ENCODE results near the gene RNF31.

The RNF31 gene

GRCh38 chr14:24116128-24116814 is 31.0 kb upstream of the RNF31 start:
- DNase-seq (ENCODE audit: low spot score) (no peak), FAIRE-seq (no peak)

GRCh38 chr14:24117179-24117578 is 30.1 kb upstream of the RNF31 start:
- FAIRE-seq (no peak), DNase-seq (ENCODE audit: low spot score) (no peak)

- DNase-seq (ENCODE audit: low spot score) = no peak
- no peak for FAIRE-seq
Observed at GRCh38 chr14:24119691-24120090, 27.6 kb upstream of the RNF31 start.

- FAIRE-seq (no peak), DNase-seq (ENCODE audit: low spot score) (no peak)
Observed at GRCh38 chr14:24121210-24121609, 26.1 kb upstream of the RNF31 start.

- DNase-seq (ENCODE audit: low spot score) (no peak), FAIRE-seq (no peak)
Observed at GRCh38 chr14:24122416-24122815, 24.9 kb upstream of the RNF31 start.

GRCh38 chr14:24122898-24123297 is 24.4 kb upstream of the RNF31 start:
- FAIRE-seq (no peak), DNase-seq (ENCODE audit: low spot score) (no peak)

- no peak for DNase-seq (ENCODE audit: low spot score)
- FAIRE-seq = no peak
Observed at GRCh38 chr14:24123424-24124417, 23.6 kb upstream of the RNF31 start.

- no peak for FAIRE-seq
Observed at GRCh38 chr14:24126939-24127338, 20.4 kb upstream of the RNF31 start.

GRCh38 chr14:24127673-24128072 is 19.6 kb upstream of the RNF31 start:
- no peak for FAIRE-seq
- DNase-seq (ENCODE audit: low spot score) = no peak

More at GRCh38 chr14:24126939-24127338, 20.4 kb upstream of the RNF31 start:
- no peak for DNase-seq (ENCODE audit: low spot score)

GRCh38 chr14:24129410-24129998 is 17.8 kb upstream of the RNF31 start:
- no peak for FAIRE-seq
- no peak for DNase-seq (ENCODE audit: low spot score)

GRCh38 chr14:24130380-24130716 is 16.9 kb upstream of the RNF31 start, which contains the start of gene FITM1:
Gene FITM1, plus strand, starts transcription at chr14:24130659. Its CDS starts 905 bp downstream, at chr14:24131564.
- DNase-seq (ENCODE audit: low spot score) (no peak), FAIRE-seq (no peak)

- DNase-seq (ENCODE audit: low spot score) = no peak
- no peak for FAIRE-seq
Observed at GRCh38 chr14:24130717-24131548, 16.4 kb upstream of the RNF31 start.

- DNase-seq (ENCODE audit: low spot score) (no peak), FAIRE-seq (no peak)
Observed at GRCh38 chr14:24131549-24131966, 15.7 kb upstream of the RNF31 start.

GRCh38 chr14:24132061-24132685 is 15.1 kb upstream of the RNF31 start:
- FAIRE-seq = no peak
- DNase-seq (ENCODE audit: low spot score) = no peak

GRCh38 chr14:24132976-24133375 is 14.3 kb upstream of the RNF31 start:
- no peak for DNase-seq (ENCODE audit: low spot score)

GRCh38 chr14:24133735-24134134 is 13.6 kb upstream of the RNF31 start:
- DNase-seq (ENCODE audit: low spot score) (no peak), FAIRE-seq (no peak)

More at GRCh38 chr14:24132976-24133375, 14.3 kb upstream of the RNF31 start:
- no peak for FAIRE-seq

- FAIRE-seq = no peak
Observed at GRCh38 chr14:24135584-24135833, 11.8 kb upstream of the RNF31 start.

GRCh38 chr14:24135834-24136683 is 11.2 kb upstream of the RNF31 start, which contains the start of gene PSME1:
Gene PSME1, plus strand, starts transcription at chr14:24136194. Its CDS starts 69 bp downstream, at chr14:24136263.
- FAIRE-seq (no peak), DNase-seq (ENCODE audit: low spot score) (peak; percentile 44)

More at GRCh38 chr14:24135584-24135833, 11.8 kb upstream of the RNF31 start:
- DNase-seq (ENCODE audit: low spot score) = no peak

- DNase-seq (ENCODE audit: low spot score) = no peak
Observed at GRCh38 chr14:24136684-24137528, 10.4 kb upstream of the RNF31 start.

More at GRCh38 chr14:24136684-24137528, 10.4 kb upstream of the RNF31 start:
- no peak for FAIRE-seq

All from RCC 7860 (cell line).